Cardiac muscle cell (in vitro differentiated cells and primary cell): Measurements from ENCODE around the gene HAND2. TPM values are rescaled to one million over a fixed set of nuclear protein-coding genes. Genes with fewer than 3 reads are reported as not detected.

Source experiments
- DNase-seq, 2 donors: peaks; one replicate each; pipeline versions ENCODE4 v3.0.0 to v3.0.0-alpha.2; 2010 to 2017; ENCODE audit warnings: low read depth in 1 of 2, low spot score in 1 of 2
- H3K27ac ChIP-seq: fragments of 200-600 bp; sonication (generic); 2 replicates; pipeline ENCODE4 v1.5.1; 2016
- H3K27me3 ChIP-seq: fragments of 200-600 bp; sonication (generic); 2 replicates; pipeline ENCODE4 v1.6.0; 2016; ENCODE audit warnings: control low read depth
- H3K36me3 ChIP-seq: fragments of 200-600 bp; sonication (generic); 2 replicates; pipeline ENCODE4 v1.5.1; 2016; ENCODE audit warnings: control low read depth
- H3K4me1 ChIP-seq: fragments of 200-600 bp; sonication (generic); 2 replicates; pipeline ENCODE4 v1.8.1; 2017; ENCODE audit warnings: low read depth, mild to moderate bottlenecking, mixed run types
- H3K4me3 ChIP-seq: fragments of 200-600 bp; sonication (generic); 2 replicates; pipeline ENCODE4 v1.5.1; 2016; ENCODE audit warnings: mild to moderate bottlenecking
- H3K9me3 ChIP-seq: fragments of 200-600 bp; sonication (generic); 2 replicates; pipeline ENCODE4 v1.5.1; 2017; ENCODE audit warnings: low read depth, mild to moderate bottlenecking, control low read depth
- CTCF ChIP-seq: IDR thresholded peaks from 2 replicates; pipeline ENCODE4 v1.5.1; 2012; ENCODE audit warnings: low read depth, mild to moderate bottlenecking, low read length
- polyA plus RNA-seq: library from polyadenylated mRNA; unstranded; fragments of >200 nt; fragmentation: Nextera tagmentation; extraction: Ambion mirVana; gene quantifications from 2 replicates; pipeline ENCODE4 v1.2.1, GENCODE V29; 2016
- total RNA-seq: library from RNA; depleted of rRNA; stranded (reverse); fragments of >200 nt; gene quantifications from 2 replicates; pipeline ENCODE4 v1.2.3, GENCODE V29; 2016

Gene HAND2
- total and polyA plus RNA-seq, 2 experiments from 2014 or later: 175 to 607 TPM

DNA sequence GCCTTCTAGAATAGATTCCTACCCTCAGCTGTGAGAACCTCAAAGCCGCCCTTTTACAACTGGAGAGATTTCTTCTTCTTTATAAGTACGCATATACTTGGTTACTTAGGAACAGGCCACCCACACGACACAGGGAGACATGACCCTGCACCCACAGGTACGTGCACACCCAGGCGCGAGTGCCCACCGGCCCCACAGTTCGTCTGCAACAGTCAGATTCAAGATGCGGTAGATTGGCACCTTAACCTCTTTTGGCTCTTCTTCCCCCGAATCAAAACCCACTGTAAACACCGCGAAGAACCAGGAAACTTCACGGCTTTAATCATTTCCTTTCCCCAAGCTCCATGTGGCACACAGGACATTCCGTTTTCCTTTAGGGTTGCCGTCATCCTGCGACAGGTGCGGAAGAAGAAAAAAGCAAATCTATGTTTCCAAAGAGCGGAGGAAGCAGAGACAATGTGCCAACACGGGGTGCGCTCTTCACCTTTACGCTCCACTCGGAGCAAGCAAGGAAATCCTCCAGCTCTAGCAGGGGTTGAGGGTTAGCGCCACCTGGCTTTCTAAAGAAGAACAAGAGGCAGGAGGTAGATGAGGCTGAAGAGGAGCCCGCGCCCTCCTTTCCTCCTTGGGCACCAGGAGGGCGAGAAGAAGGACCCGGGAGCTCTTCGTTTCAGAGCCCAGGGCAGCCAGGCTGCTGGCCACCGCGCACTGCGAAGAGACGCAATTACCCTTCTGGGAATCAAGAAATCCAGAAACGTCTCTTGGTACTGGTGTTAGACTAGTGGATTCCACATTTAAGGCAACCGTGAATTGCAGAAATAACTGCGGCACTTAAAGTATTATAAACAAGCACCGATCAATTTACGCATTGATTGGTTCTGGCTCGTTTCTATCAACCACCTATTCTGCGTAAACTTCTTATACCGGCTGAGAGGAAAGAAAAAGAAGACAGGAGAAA, 35.7 kb downstream of the HAND2 start:
- peak; percentile 78 for TF ChIP-seq CTCF
- peak overlapping the region; percentile 11 for H3K4me3 ChIP-seq
- no peak overlapping the region for H3K27ac ChIP-seq
- no peaks in the 10 kb centered on the region for H3K27me3 ChIP-seq
- no peaks in the 10 kb centered on the region for H3K36me3 ChIP-seq
- no peaks in the 10 kb centered on the region for H3K9me3 ChIP-seq
- H3K4me1 ChIP-seq: peaks cover 7% of the 10 kb centered on the region
- DNase-seq: peak; percentile 69 to 71

- Histone ChIP-seq H3K36me3 (no peaks in the 10 kb centered on the region), H3K27ac (no peak overlapping the region), H3K27me3 (no peaks in the 10 kb centered on the region), H3K4me1 (peaks cover 7% of the 10 kb centered on the region), H3K4me3 (no peak overlapping the region), H3K9me3 (no peaks in the 10 kb centered on the region)
- DNase-seq: no peak
- TF ChIP-seq CTCF: no peak
Measured at GRCh38 chr4:173493041-173493440, 37.0 kb downstream of the HAND2 start.

- H3K4me1 ChIP-seq: peaks cover 7% of the 10 kb centered on the region
- no peaks in the 10 kb centered on the region for H3K27me3 ChIP-seq
- H3K27ac ChIP-seq: no peak overlapping the region
- H3K36me3 ChIP-seq: no peaks in the 10 kb centered on the region
- no peaks in the 10 kb centered on the region for H3K9me3 ChIP-seq
- H3K4me3 ChIP-seq: no peak overlapping the region
- no peak for DNase-seq
- no peak for TF ChIP-seq CTCF
Measured at GRCh38 chr4:173492315-173492714, 37.7 kb downstream of the HAND2 start.

DNA sequence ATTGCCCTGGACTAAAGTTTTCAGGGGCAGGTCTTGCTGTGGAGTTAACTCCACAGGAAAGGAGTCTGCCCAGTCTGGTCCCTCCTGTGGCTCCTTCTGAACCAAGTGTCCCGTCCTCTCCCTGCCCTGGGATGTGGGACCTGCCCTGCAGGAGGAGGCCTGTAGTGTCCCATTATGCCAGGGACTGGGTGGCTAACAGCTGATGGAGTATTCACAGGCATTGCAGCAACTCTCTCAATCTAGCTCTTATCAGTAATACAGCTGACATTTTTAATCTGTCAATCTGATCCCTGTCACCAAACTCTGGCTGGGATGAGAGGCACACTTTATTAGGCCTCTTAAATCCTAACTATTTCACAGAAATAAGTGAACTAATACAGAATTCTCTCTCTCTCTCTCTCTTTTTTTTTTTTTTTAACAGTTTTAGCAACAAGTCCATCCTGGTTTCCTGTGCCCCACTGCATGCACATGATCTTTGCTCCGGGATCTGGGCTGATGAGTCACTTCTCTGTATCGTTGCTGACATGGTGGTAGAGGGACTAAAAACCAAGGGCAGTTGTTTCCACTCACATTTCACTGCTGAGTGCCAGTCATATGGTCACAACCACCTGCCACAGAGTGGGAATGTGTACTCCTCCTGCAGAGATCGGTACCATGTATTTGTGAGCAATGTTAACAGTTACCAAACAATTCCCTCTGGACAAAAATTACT, 39.1 kb downstream of the HAND2 start:
- no peak overlapping the region for H3K4me3 ChIP-seq
- no peaks in the 10 kb centered on the region for H3K9me3 ChIP-seq
- H3K4me1 ChIP-seq: peaks cover 15% of the 10 kb centered on the region
- TF ChIP-seq CTCF: no peak
- H3K36me3 ChIP-seq: no peaks in the 10 kb centered on the region
- H3K27ac ChIP-seq: no peak overlapping the region
- no peaks in the 10 kb centered on the region for H3K27me3 ChIP-seq
- peak in 1 of 2 donors; percentile 83 for DNase-seq

DNA sequence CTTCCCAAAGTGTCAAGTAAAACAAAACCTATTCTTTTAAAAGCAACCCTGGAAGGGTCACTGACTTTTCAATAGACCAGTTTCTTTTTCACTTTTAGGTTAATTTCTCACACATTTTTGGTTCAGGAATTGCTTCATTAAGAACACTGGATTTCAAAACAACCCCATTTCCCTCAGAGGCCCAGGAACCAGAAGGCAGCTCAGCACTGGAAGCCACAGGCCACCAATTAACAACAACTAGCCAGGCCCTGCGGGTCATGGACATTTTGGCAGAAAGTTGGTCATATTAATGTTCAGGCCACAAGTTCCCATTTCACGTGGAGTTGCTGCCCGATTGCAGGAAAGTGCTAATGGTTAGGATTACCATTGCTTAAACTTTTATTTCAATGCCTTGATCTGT, 39.8 kb downstream of the HAND2 start:
- DNase-seq: no peak
- no peak for TF ChIP-seq CTCF
- peak overlapping the region; percentile 30 for H3K27ac ChIP-seq
- no peaks in the 10 kb centered on the region for H3K27me3 ChIP-seq
- no peak overlapping the region for H3K4me3 ChIP-seq
- peaks cover 15% of the 10 kb centered on the region for H3K4me1 ChIP-seq
- no peaks in the 10 kb centered on the region for H3K9me3 ChIP-seq
- no peaks in the 10 kb centered on the region for H3K36me3 ChIP-seq
